NCI-H1930 (cell line): ENCODE results near the gene CCDC86.

Source experiments
- DNase-seq, 2 experiments: peaks; one replicate each; lab custom pipeline; 2025; lab: John Stamatoyannopoulos, UW

The CCDC86 gene

DNA sequence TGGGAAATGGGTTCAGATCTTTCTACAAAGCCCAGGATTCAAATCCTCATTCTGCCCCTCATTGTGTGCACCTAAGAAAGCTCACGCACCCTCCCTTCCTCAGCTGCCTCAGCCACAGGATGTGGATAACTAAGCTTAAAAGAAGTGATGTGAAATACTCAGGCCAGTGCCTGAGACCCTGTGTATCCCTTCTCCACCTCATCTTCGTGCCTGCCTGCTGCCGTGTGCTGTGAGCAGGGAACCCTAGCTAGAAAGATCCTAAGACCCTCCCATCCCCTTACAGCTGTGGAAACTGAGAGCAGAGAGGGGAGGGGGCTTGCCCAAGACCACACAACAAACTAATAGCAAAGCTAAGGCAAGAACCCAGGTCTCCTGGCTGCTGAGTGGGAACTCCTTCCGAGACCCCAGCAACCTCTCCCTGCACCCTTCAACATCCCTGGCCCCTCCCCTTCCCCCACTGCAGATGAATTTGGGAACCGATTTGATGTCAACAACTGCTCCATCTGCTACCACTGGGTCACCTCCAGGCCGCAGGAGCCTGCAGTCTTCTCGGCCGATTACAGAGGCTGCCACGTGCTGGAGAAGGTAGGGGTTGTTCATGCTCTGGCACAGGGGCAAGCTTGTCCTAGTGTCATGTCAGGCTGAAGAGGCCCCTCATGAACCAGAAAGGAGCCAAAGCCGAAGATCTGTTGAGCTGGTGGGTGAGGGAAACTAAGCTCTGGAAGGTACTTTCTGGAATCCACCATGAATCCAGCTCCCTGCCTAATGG, 27.0 kb downstream of the CCDC86 start:
- no peak for DNase-seq

DNA sequence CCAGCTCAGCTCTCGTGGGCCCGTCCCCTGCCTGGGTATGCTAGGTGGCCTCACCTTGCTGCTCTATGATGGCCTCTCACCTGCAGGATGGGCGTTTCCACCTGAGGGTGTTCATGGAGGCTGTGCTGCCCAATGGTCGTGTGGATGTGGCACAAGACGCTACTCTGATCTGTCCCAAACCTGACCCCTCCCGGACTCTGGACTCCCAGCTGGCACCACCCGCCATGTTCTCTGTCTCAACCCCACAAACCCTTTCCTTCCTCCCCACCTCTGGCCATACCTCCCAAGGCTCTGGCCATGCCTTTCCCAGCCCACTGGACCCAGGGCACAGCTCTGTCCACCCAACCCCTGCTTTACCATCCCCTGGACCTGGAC, 27.5 kb downstream of the CCDC86 start:
- no peak for DNase-seq

DNA sequence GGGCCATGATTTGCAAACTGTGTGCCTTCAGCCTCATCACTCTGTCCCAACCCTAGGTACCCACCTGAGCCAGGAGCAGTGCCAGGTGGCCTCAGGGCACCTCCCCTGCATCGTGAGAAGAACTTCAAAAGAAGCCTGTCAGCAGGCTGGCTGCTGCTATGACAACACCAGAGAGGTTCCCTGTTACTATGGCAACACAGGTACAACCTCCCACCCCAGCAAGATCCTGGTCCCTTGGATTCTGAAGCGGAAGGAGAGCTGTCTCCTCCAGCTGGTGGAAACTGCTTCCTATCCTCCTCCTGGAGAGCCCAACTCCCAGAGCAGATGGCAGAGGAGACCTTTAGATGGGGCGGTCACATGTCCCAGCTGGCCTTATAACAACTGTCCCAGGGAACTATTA, 28.4 kb downstream of the CCDC86 start:
- no peak for DNase-seq

DNA sequence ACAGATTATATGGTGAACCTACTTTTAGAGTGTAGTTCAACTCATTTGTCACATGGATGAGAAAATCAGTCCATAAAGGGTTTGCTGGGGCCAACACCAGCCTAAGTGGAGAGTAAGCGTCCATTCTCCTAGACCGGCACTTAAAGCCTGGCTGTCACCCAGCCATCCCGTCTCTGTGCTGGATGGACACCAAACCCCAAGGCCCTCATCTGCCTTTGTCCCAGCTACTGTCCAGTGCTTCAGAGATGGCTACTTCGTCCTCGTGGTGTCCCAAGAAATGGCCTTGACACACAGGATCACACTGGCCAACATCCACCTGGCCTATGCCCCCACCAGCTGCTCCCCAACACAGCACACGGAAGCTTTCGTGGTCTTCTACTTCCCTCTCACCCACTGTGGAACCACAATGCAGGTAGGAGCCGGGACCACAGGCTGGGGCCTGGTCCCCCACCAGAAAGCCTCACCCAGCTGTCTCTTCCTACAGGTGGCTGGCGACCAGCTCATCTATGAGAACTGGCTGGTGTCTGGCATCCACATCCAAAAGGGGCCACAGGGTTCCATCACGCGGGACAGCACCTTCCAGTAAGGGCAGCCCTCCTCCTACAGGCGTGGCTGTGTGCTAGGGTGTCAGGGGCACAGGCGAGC, 28.9 kb downstream of the CCDC86 start:
- DNase-seq = no peak

DNA sequence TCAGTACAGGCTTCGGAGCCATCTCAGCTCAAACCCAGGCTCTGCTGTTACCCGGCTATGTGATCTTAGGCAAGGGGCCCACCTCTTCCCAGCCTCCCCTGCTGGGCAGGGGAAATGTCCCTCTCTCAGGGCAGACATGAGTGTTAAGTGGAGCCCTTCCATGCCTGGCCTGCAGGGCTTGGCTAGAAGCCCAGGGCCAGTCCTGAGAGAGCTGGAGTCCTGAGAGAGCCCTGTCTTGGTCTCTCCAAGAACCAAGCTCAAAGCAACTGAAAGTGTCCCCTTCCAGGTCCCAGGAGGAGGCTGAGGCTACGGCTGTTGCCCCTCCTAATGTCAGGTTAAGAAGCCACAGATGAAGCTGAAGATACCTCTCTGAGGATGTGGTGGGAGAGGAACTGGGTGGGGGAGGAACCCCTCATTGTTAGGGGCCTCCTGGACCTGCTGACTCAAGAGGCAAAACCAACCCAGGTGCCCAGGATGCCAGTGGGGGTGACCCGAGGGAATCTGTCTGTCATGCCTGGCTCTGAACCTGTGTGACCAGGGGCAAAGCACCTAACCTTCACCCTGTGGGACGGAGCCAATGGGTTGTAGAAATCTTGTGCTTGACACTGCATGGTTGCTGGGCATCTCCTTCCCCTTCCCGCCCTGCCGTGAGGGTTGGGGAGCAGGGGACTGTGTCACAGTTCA, 29.6 kb downstream of the CCDC86 start:
- no peak for DNase-seq

DNA sequence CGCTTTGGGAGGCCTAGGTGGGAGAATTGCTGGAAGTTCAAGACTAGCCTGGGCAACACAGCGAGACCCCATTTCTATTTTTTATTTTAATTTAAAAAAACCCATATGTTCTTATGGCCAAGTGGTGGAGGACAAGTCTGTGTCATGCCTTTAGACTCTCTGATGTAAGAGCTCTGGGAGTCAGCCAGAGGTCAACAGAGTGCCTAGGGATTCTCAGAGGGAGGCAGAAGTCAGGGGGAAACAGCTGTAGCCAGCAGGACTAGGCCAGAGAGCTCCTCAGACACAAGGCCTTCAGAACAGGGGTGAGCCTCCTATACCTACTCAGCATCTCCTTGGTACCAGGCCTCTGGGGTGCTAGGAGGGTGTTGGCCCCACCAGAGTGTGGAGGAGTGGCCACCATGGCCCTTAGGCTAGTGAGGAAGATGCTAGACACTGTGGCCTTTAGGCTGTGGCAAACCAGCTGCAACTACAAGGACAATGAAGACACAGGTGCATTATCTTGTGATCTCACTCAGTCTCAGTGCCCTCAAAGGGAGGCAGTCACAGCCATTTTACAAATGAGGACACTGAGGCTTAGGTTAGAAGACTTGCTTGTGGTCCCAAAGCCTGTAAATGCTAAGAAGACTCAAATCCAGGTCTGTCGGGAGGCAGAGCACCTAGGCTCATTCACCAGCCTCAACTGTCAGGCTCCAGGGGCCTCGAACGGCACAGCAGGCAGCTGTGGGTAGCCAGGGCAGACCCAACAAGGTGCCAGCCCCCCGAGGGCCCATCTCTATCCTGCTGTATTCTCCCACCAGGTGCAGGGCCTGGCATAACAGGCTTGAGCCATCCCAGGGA, 30.4 kb downstream of the CCDC86 start:
- no peak for DNase-seq

DNA sequence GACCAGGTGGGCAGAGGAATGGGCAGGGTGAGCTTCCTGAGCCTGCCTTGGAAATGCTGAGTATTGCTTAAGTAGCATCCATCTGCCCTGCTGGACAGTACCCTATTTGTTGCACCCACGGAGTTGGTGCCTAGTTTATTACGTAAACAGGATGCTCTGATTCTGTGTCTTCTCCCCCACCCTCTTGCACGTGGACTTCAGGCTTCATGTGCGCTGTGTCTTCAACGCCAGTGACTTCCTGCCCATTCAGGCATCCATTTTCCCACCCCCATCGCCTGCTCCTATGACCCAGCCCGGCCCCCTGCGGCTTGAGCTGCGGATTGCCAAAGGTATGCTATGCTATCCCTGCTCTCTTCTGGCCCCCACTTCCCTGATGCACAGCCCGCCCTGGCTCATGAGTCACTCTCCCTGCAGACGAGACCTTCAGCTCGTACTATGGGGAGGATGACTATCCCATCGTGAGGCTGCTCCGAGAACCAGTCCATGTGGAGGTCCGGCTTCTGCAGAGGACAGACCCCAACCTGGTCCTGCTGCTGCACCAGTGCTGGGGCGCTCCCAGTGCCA, 31.1 kb downstream of the CCDC86 start:
- DNase-seq = no peak

DNA sequence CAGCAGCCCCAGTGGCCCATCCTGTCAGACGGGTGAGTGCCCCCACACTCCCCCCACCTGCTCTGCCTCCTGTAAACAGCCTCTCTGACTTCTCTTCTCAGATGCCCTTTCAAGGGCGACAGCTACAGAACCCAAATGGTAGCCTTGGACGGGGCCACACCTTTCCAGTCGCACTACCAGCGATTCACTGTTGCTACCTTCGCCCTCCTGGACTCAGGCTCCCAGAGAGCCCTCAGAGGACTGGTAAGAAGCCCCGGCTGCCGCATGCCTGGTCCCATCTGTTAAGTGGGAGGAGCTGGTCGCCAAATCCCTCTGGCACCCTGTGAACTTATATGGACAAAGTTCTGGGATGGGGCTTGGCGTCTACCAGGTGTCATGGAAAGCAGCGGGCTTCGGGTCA, 31.6 kb downstream of the CCDC86 start:
- no peak for DNase-seq

DNA sequence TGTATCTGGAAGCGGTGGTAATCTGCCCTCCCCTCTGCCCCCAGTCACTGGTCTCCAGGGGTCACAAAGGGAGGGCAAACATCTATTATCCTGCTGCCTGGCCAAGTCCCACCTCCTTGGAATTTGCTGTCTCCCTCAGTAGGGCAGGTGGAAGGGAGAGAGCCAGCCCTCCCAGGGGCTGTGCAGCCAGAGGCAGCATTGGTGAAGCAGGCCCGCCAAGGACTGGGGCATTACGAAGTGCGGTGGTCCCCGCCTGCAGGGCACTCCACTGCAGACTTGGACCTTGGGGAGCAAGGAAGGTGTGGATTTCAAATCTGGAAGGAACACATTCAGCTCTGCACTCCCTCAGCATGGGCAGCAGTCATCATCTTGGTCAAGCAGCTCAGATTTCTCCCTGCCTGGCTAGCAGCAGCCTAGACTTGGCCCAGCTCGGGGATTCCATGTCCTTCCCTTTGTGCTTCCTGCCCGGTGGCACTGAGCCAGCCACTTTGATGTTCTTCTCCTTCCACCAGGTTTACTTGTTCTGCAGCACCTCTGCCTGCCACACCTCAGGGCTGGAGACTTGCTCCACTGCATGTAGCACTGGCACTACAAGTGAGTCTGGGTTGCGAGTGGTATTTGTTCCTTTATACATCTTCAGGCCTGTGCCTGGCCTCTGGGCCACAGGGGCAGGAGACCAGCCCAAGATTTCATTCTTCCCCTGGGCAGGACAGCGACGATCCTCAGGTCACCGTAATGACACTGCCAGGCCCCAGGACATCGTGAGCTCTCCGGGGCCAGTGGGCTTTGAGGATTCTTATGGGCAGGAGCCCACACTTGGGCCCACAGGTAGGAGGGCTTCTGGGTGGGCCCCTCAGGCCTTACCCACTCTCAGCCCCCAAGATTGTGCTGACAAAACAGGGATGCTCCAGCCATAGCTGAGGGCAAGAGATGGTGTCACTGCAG, 32.8 kb downstream of the CCDC86 start:
- no peak for DNase-seq

DNA sequence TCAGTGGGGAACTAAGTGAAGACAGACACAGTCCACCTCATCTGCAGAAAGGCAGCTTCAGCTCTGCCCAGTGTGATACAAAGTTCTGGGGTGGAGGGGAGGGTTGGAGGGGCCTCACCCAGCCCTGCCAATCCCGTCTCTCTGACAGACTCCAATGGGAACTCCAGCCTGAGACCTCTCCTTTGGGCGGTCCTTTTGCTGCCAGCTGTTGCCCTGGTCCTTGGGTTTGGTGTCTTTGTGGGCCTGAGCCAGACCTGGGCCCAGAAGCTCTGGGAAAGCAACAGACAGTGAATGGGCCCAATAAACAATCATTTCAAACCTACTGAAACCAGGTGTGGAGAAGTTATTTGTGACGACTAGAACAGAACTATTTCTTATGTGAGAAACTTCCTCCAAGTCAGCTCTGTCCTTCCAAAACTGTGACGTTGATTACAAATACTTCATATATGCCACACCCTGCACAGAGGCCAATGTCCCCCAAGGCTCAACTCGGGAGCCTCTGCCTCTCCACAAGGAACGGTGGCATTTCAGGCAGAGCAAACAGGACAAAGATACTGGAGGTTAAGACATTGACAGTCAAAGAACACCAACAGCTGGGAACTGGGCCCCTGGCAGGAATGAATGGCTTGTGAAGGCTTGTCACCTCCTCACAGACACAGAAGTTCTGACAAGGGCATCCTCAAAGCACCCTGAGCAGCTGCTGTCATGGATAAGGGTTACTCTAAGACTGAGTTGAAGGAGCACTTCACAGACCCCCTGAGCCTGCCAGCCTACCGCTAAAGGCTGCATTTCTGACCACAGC, 33.7 kb downstream of the CCDC86 start:
- DNase-seq = no peak

DNA sequence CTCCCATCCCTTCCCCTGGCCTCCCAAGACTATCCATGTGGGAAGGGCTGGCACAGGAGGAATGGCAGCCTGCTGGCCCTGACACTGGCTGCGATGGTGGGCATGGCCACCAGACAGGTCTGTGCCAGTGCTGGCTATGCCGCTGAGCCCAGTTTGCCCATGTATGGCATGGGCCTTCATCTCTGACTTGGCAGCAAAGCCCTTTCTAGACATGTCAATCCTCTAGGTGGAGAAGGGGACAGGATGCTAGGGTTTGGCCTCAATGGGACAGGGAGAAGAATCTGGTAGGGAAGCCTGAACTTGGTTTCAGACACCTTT, 34.2 kb downstream of the CCDC86 start:
- DNase-seq = no peak

DNA sequence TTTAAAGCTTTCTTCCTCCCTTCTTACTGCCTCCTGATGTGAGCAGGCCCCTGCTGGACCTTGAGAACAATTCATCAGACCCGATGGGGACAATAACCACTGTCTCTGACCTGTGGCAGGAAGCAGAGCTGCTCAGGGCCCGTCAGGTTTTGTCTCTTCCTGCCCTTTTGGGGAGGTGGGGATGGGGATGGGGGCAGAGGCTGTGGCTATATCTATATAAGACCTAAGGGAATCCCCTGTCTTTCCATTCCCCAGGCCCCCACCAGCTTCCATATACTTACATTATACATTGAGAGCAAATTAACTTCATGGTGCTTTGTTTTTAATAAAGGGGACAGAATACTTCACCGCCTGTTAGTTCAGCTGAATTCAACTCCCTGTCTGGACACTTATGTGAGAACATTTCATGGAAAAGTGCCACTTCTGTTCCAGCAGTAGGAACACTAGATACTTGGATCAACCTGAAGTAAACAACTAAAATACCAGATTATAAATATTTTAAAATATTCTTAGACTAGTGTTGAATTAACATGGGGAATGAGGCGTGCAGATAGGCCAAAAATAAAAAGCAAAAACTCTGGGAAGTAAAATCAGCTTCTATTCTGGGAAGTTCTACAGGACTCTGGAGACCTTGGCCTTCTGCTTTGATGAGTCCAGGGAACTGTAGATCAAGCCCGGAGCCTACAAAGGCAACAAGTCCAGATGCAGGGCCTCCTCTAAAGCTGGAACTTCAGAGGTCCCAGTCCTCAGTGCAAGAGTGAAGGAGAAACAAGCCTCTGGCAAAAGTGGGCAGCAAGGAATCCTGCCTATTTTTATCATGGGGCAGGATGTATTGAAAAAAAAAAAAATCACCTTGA, 36.6 kb downstream of the CCDC86 start:
- no peak for DNase-seq

DNA sequence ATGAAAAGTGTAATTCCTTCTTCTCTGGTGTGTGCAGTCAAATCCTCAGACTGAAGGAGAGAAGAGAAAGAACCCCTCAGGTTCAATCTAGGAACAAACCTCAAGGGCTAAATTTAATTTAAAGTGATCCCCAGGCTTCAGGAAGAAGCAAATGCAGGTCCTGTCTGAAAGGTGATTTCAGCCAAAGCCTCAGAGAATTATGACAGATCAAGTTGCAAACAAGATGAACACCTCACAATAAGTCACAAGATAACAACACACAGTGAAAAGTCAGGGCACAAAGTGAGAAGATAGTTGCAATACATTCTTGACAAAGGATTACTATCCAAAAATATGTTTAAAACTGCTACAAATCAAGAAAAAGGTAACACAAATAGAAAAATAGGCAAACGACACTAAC, 37.2 kb downstream of the CCDC86 start:
- no peak for DNase-seq

DNA sequence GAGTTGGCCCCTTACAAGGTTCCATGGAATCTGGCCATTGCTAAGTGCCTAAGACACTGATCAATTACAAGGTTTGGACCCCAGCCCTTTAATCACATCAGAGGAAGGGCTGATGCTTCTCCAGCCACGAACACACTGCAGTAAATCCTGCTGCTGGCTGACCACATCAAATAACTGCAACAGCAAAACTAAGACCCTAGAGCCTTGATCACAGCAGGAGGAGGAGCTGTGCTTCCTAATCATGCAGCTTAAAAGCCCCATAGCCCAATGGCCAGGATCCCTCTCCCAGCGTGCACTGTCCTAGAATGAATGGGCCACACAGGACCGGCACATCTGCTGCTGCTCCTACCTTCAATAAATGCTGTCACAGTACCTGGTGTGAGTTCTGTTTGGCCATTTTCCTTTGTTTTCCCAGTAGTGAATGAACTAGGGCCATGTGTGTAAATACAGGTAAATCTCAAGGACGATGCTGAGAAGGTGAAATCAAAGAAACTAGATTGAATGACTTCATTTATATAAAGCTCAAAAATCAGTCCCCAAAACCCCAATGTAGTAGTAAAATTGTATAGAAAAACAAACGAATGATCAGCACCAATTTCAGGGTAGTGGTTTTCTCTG, 38.2 kb downstream of the CCDC86 start:
- DNase-seq = no peak

DNA sequence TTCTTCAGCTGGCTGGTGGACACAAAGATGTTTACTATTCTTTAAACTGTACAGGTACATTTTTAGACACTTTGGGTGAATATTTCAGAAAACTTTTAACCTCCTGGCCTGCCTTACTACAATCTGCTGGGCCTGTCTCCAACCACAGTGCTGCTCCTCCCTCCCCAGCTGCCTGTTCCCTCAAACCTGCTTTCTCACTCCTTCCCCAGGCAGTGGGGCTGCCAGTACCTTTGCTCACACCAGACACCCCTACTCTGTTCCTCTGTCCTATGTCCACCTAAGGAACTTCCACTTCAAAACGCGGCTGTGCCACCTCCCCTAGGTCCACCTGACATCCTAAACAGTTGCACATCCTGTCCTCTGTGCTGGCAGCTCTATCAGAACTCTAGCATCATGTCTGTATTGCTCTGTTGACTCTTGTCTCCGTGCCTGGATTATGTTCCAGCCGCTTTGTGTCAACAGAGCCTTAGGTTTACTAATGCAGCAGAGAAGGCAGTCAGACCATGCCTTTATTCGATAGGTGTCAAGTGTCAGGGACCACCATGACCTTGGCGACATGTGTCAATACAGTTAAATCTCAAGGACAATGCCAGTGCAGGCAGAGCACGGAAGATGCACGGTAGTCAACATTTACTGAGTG, 38.9 kb downstream of the CCDC86 start:
- peak in 1 of 2 experiments; percentile 10 for DNase-seq

DNA sequence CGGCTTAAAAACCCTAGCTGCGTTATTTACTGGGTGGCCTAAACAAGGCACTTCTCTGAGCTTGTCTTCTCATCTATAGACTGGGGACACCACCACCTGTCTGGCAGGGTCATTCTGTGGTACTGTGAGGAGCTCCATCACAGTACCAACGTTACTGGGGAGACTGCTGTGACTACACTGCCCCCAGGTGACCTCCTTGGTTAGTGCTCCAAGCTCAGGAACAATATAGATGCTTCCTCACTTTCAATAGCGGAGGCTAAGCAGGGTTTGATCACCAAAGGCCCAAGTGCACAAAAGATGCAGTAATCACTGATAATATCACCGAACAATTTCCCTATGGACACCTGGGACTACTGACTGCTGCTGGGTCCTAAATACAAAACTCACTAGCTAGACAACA, 45.6 kb downstream of the CCDC86 start:
- DNase-seq = peak; percentile 24 to 29

DNA sequence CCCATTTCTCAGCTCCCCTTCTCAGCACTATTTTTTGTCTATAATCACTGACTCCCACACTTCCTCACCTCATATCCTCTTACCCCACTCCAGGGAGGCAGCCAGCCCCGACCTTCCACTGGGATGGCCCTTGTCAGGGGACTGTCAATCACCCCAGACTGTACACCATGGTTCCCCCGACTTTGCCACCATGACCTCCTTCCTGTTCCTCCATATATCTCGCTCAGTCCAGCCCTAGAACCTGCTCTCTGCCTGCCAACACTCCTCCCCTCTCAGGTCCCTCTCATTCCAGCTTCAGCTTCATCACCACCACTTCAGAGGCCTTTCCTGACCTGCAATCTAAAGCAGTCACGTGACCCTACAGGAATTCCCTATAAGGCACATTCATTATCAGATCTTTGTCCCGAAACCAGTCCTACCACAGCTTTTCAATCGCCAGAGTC, 48.0 kb downstream of the CCDC86 start:
- no peak for DNase-seq

DNA sequence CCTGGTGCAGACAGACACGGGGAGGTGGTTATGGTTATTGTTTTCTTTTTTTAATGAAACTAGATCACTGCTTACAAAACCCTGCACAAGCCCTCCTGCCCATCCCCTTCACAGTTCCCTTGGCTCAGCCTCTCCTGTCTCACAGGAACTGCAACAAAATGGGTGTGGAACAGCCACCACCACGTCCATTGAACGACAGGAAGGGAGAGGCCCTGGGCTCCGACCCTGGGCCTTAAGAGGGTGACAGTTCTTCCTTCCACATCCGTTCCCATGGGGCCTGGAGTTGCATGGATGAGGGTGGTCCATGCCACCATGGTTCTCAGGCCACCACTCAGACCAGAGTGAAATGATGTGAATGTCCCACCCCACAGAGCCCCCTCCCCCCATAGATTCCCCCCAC, 48.8 kb downstream of the CCDC86 start:
- DNase-seq = no peak
